ENCODE measurements around the gene ITGA1. TPM values are rescaled to one million over a fixed set of nuclear protein-coding genes. Genes with fewer than 3 reads are reported as not detected.
"Not testable (repeated sequence)": the region's sequence is repeated elsewhere in the genome, so short reads cannot be mapped to it uniquely, and the experiment has no call there.

Gene ITGA1
- total RNA-seq (303 TPM), polyA plus RNA-seq (53.9 TPM)

GRCh38 chr5:52787600-52788504 is at the start of gene ITGA1, which contains the start of gene PELO:
Gene ITGA1, plus strand, starts transcription at chr5:52787916. Its CDS starts 438 bp downstream, at chr5:52788354.
Gene PELO, plus strand, starts transcription at chr5:52787916. Its CDS starts 12,479 bp downstream, at chr5:52800395.
- WGBS, result under 1% methylated on average over 61 of the region's 61 CpGs
- Histone ChIP-seq H3K4me3 (ENCODE audit: low read depth, low read length) (peak within 1 kb of the TSS; percentile 63), H3K27ac (ENCODE audit: low read depth) (peak within 1 kb of the TSS; percentile 86), H3K4me1 (ENCODE audit: insufficient read depth) (peaks cover 1% of the 10 kb centered on the region), H3K36me3 (ENCODE audit: insufficient read depth) (peaks cover under 1% of the 10 kb centered on the region)
- DNase-seq (ENCODE audit: extremely low spot score), result peak; percentile 55

- Histone ChIP-seq H3K4me3 (ENCODE audit: low read depth, low read length) (no peak overlapping the region), H3K36me3 (ENCODE audit: insufficient read depth) (no peaks in the 10 kb centered on the region), H3K27ac (ENCODE audit: low read depth) (no peak overlapping the region), H3K4me1 (ENCODE audit: insufficient read depth) (no peaks in the 10 kb centered on the region)
- no peak for DNase-seq (ENCODE audit: extremely low spot score)
These were observed 49.6 kb upstream of the ITGA1 start for GRCh38 chr5:52738095-52738506.

DNA sequence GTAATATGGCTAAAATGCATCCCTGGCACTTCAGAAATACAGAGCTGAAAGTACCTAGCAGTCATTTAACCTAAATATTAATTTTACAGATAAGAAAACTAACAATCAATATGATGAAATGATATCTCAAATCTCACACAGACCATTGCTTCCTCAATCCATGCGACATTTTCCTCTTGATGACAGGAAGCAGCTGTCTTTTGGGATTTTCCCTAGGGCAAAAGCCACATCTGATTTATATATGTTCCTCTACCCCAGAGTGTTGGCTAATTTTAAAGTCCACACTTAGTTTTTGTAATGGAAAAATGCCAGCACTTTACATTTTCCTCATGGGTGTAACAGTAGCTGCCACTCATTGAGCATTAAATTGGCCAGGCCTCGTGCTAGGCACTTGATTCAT is 47.7 kb upstream of the ITGA1 start:
- Histone ChIP-seq H3K4me3 (ENCODE audit: low read depth, low read length) (no peak overlapping the region), H3K27ac (ENCODE audit: low read depth) (no peak overlapping the region), H3K36me3 (ENCODE audit: insufficient read depth) (no peaks in the 10 kb centered on the region), H3K4me1 (ENCODE audit: insufficient read depth) (no peaks in the 10 kb centered on the region)
- no peak for DNase-seq (ENCODE audit: extremely low spot score)
- whole genome bisulfite sequencing, result 78% methylated on average over 2 of the region's 2 CpGs

- H3K27ac ChIP-seq (ENCODE audit: low read depth), result no peak overlapping the region
- no peaks in the 10 kb centered on the region for H3K36me3 ChIP-seq (ENCODE audit: insufficient read depth)
- H3K4me3 ChIP-seq (ENCODE audit: low read depth, low read length), result no peak overlapping the region
- DNase-seq (ENCODE audit: extremely low spot score), result no peak
- no peaks in the 10 kb centered on the region for H3K4me1 ChIP-seq (ENCODE audit: insufficient read depth)
- WGBS, result 75% methylated on average over 2 of the region's 2 CpGs
These were observed 44.7 kb upstream of the ITGA1 start for GRCh38 chr5:52743012-52743411.

DNA sequence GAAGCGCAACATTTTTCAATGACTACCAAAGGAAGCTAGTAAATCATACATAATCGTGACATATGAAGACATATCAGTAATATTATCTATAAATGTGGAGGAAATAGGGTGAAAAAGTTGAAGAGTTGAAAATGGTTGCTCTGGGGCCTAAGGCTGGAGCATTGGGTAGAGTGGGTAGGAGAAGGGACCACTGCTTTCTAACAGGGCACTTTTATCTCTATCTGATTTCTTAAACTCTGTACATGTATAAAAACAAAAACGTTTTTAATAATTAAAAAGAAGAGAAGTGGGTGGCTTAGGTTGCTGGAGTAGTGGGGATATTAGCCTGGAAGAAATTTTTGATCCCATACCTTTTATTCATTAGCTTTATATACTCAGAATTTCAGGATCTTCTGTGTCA is 44.2 kb upstream of the ITGA1 start:
- 65% methylated on average over 3 of the region's 3 CpGs for WGBS
- H3K4me1 ChIP-seq (ENCODE audit: insufficient read depth), result no peaks in the 10 kb centered on the region
- no peak for DNase-seq (ENCODE audit: extremely low spot score)
- no peak overlapping the region for H3K27ac ChIP-seq (ENCODE audit: low read depth)
- no peaks in the 10 kb centered on the region for H3K36me3 ChIP-seq (ENCODE audit: insufficient read depth)
- no peak overlapping the region for H3K4me3 ChIP-seq (ENCODE audit: low read depth, low read length)

DNA sequence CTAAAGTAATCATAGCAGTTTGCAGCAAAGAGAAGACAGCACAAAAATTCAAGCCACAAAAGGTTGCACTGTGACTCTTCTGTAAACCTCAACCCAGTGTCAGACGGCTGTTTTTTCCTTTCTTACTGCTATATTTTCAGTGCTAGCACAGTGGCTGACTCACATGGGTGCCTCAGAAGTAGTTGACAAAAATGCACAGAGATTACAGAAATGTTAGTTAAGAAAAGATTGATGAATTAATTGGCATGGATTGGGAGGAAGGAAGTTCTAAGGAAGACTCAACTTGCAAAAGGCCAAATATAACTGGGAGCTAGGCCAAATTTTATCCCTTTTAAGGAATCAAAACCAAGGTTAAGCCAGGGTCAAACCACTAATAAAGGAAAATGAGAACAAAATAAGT is 43.7 kb upstream of the ITGA1 start:
- WGBS, result 14% methylated on average over 1 of the region's 1 CpG
- Histone ChIP-seq H3K27ac (ENCODE audit: low read depth) (peak overlapping the region; percentile 2), H3K4me3 (ENCODE audit: low read depth, low read length) (no peak overlapping the region), H3K4me1 (ENCODE audit: insufficient read depth) (no peaks in the 10 kb centered on the region), H3K36me3 (ENCODE audit: insufficient read depth) (no peaks in the 10 kb centered on the region)
- DNase-seq (ENCODE audit: extremely low spot score), result no peak

DNA sequence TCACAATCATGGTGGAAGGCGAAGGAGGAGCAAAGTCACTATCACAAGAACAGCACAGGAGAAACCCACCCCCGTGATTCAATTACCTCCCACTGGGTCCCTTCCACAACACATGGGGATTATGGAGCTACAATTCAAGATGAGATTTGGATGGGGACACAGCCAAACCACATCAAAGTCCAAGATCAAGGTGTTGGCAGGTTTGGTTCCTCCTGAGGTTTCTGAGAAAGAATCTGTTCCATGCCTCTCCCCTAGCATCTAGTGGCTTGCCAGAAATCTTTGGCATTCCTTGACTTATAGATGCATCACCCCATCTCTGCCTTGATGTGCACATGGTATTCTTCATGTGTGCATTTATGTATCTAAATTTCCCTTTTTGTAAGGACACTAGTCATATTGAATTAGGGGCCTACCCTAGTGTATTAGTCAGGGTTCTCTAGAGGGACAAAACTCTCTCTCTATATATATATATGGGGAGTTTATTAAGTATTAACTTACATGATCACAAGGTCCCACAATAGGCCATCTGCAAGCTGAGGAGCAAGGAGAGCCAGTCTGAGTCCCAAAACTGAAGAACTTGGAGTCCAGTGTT is 42.8 kb upstream of the ITGA1 start:
- not testable (repeated sequence) for H3K36me3 ChIP-seq (ENCODE audit: insufficient read depth); DNase-seq (ENCODE audit: extremely low spot score); H3K4me1 ChIP-seq (ENCODE audit: insufficient read depth); H3K4me3 ChIP-seq (ENCODE audit: low read depth, low read length); H3K27ac ChIP-seq (ENCODE audit: low read depth)
- 93% methylated on average over 2 of the region's 2 CpGs for WGBS

GRCh38 chr5:52746539-52746938 is 41.2 kb upstream of the ITGA1 start:
- Histone ChIP-seq H3K4me3 (ENCODE audit: low read depth, low read length) (no peak overlapping the region), H3K4me1 (ENCODE audit: insufficient read depth) (no peaks in the 10 kb centered on the region), H3K27ac (ENCODE audit: low read depth) (no peak overlapping the region), H3K36me3 (ENCODE audit: insufficient read depth) (no peaks in the 10 kb centered on the region)
- no peak for DNase-seq (ENCODE audit: extremely low spot score)
- WGBS, result 67% methylated on average over 2 of the region's 2 CpGs

GRCh38 chr5:52748590-52748989 is 39.1 kb upstream of the ITGA1 start:
- DNase-seq (ENCODE audit: extremely low spot score), result no peak
- no peak overlapping the region for H3K4me3 ChIP-seq (ENCODE audit: low read depth, low read length)
- no peak overlapping the region for H3K27ac ChIP-seq (ENCODE audit: low read depth)
- WGBS, result 79% methylated on average over 1 of the region's 1 CpG
- no peaks in the 10 kb centered on the region for H3K36me3 ChIP-seq (ENCODE audit: insufficient read depth)
- no peaks in the 10 kb centered on the region for H3K4me1 ChIP-seq (ENCODE audit: insufficient read depth)

DNA sequence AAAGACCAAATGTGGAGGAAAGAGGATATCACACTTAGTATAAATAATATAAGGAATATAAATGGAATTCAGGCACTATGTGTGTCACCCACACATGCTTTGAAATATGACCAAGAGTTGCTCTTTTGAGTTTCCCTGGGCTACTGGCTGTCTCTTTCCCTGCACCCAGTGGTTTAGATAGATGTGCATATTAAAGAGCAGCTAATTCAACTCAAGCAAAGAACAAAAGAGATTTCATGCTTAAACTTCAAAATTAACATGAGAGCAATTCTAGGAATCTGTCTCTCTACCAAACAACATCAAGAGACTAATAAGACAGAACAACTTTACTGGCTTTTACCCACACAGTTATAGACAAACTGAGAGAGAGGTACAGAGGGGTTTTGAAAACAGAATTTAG is 38.0 kb upstream of the ITGA1 start:
- DNase-seq (ENCODE audit: extremely low spot score), result no peak
- Histone ChIP-seq H3K27ac (ENCODE audit: low read depth) (no peak overlapping the region), H3K4me3 (ENCODE audit: low read depth, low read length) (no peak overlapping the region), H3K36me3 (ENCODE audit: insufficient read depth) (no peaks in the 10 kb centered on the region), H3K4me1 (ENCODE audit: insufficient read depth) (no peaks in the 10 kb centered on the region)

GRCh38 chr5:52751137-52751536 is 36.6 kb upstream of the ITGA1 start:
- DNase-seq (ENCODE audit: extremely low spot score), result no peak
- H3K36me3 ChIP-seq (ENCODE audit: insufficient read depth), result no peaks in the 10 kb centered on the region
- no peak overlapping the region for H3K4me3 ChIP-seq (ENCODE audit: low read depth, low read length)
- WGBS, result 88% methylated on average over 1 of the region's 1 CpG
- H3K4me1 ChIP-seq (ENCODE audit: insufficient read depth), result no peaks in the 10 kb centered on the region
- H3K27ac ChIP-seq (ENCODE audit: low read depth), result no peak overlapping the region

DNA sequence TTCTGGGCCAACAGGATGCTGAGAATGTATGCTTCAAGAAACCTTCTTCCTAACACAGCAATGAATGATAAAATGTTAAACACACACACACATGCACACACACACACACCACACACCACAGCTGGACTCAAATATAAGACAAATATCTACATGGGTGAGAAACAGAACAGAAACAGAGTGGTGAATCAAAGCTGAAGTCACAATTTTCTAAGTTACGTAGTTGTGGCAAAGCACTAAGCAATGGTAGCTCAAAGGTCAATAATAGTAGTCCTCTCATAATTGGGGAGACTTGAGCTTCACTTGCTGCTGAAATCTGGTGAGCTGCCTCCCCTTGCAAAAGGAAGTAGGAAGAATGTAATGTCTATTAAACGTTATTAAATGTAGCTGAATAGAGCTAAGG is 33.7 kb upstream of the ITGA1 start:
- H3K36me3 ChIP-seq (ENCODE audit: insufficient read depth), result peaks cover 2% of the 10 kb centered on the region
- H3K27ac ChIP-seq (ENCODE audit: low read depth), result no peak overlapping the region
- no peaks in the 10 kb centered on the region for H3K4me1 ChIP-seq (ENCODE audit: insufficient read depth)
- WGBS, result 86% methylated on average over 2 of the region's 2 CpGs
- DNase-seq (ENCODE audit: extremely low spot score), result no peak
- H3K4me3 ChIP-seq (ENCODE audit: low read depth, low read length), result no peak overlapping the region

DNA sequence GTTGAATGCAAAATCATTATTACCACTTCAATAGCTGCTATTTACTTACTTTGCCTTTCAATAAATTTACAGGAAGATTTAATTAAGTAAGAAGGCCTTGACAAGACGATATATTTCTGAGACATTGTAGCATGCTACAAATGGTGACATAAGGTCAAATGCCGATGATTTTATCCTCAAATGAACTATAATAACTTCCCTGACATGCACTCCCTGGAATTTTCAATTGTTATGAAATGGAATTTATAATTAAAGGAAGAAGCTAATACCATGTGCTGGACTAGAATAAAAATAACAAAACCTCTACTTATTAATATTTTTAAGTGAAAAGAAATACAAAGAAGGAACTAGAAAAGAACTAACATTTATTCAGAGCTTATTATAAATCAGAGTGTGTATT is 30.2 kb upstream of the ITGA1 start:
- H3K27ac ChIP-seq (ENCODE audit: low read depth), result no peak overlapping the region
- whole genome bisulfite sequencing, result 76% methylated on average over 2 of the region's 2 CpGs

GRCh38 chr5:52758014-52758413 is 29.7 kb upstream of the ITGA1 start:
- Histone ChIP-seq H3K36me3 (ENCODE audit: insufficient read depth) (peaks cover 2% of the 10 kb centered on the region), H3K27ac (ENCODE audit: low read depth) (no peak overlapping the region), H3K4me1 (ENCODE audit: insufficient read depth) (no peaks in the 10 kb centered on the region), H3K4me3 (ENCODE audit: low read depth, low read length) (no peak overlapping the region)
- 86% methylated on average over 5 of the region's 5 CpGs for WGBS
- no peak for DNase-seq (ENCODE audit: extremely low spot score)

More for the DNA sequence above, 30.2 kb upstream of the ITGA1 start:
- Histone ChIP-seq H3K36me3 (ENCODE audit: insufficient read depth) (peaks cover 2% of the 10 kb centered on the region), H3K4me1 (ENCODE audit: insufficient read depth) (no peaks in the 10 kb centered on the region), H3K4me3 (ENCODE audit: low read depth, low read length) (no peak overlapping the region)
- no peak for DNase-seq (ENCODE audit: extremely low spot score)
